D341Med (cell line): ENCODE measurements around the gene C5orf52.
"Not testable (repeated sequence)": the region's sequence is repeated elsewhere in the genome, so short reads cannot be mapped to it uniquely, and the experiment has no call there.

Source experiments
- DNase-seq: peaks from one replicate; pipeline ENCODE4 v3.0.0; 2012; ENCODE audit warnings: low spot score

Gene C5orf52

DNA sequence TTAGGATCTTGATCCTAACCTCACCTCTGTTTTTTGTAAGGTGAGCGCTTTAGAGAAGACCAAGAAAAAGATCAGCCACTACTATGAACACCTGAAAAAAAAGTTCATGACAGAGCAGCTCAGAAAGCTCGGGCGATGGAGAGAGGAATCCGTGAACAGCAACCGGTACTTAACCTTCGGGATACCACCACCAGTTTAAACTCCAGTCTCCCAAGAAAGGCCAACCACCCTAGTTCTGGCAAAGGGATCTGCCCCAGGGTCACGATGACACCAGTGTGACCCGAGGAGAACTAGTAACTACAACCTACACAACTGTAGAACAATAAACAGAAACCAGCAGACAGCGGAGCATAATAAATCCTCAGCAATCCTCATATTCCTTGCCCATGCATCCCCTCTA lies 8.5 kb downstream of the C5orf52 start:
- DNase-seq: no peak

- no peak for DNase-seq
Measured at GRCh38 chr5:157680239-157680638, 8.9 kb downstream of the C5orf52 start.

GRCh38 chr5:157681048-157681447 lies 9.7 kb downstream of the C5orf52 start:
- DNase-seq: no peak

- DNase-seq: no peak
Measured at GRCh38 chr5:157682257-157682656, 10.9 kb downstream of the C5orf52 start.

DNA sequence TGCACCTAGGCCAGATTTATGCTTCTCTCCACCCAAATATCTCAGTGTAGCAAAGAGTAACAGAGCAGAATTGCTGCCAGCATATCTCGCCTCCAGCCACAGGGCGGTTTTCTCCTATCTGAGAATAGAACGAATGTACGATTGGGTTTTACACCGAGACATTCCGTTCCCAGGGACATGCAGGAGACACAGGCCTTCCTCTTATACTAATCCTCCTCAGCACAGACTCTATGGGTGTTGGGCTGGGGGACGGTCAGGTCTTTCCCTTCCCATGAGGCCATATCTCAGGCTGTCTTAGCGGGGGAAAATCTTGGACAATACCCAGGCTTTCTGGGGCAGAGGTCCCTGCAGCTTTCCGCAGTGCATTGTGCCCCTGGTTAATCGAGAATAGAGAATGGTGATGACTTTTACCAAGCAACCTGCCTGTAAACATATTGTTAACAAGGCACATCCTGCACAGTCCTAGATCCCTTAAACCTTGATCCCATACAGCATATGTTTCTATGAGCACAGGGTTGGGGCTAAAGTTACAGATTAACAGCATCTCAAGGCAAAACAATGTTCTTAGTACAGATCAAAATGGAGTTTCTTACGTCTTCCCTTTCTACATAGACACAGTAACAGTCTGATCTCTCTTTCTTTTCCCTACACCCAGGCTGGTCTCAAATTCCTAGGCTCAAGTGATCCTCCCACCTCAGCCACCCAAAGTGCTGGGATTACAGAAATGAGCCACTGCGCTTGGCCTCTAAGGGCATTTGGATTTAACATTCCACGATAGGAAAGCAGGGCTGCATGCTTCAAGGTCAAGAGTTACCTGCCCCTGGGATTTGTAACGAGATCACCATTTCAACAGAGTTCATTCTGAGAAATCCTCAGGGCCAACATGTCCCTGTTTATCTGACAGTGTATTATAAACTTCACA lies 15.2 kb downstream of the C5orf52 start:
- not testable (repeated sequence) for DNase-seq

DNA sequence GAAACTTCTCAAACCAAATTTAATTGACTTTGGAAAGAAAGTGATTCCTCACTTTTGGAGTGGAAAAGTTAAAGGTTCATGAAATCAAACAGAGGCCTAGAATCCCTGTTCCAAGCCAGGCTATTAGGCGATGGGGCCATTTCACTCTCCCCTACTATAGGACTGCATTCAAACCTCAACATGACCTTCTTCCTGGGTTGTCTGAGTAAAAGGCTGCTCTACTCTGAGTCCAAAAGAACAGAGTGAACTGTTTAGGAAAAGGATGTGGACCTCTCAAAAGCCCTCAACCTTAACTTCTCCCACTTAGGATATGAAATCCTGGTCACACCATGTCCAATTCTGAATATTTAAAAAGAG lies 15.8 kb downstream of the C5orf52 start:
- DNase-seq: no peak

GRCh38 chr5:157689942-157690689 lies 18.8 kb downstream of the C5orf52 start:
- no peak for DNase-seq

DNA sequence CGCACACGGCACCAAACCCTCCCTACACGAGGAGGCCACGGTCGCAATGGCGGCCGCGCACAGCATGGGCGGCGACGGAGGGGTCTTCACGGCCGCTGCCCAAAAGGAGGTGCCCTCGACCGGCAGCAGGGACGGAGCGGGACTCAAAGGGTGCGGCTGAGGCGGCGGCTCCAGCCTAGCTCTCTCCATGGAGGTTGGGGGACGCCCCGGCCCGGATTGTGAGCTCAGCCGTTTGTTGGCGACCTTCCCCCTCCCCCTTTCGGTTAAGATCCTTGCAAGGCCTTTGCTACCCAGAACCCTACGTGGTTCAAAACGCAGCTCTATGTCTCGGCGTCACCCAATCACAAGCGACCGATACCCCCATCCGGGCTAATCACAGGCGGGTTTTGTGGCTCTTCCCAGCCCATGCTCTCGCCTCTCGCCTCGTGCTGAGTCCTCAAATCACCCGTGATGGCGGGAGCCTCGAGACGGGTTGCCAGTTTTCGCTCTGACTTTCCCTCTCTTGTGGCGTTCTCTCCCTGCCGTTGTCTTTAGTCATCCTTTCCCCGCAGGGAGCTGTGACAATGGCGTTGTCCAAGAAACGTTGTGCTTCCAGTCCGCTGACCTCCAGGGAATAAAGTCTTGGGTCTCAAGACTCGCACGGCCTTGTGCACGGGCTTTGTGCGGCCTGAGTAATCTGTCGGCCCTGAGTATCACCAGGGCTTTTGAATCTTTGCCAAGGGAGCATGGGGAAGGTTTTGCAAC lies 19.5 kb downstream of the C5orf52 start:
- no peak for DNase-seq

DNA sequence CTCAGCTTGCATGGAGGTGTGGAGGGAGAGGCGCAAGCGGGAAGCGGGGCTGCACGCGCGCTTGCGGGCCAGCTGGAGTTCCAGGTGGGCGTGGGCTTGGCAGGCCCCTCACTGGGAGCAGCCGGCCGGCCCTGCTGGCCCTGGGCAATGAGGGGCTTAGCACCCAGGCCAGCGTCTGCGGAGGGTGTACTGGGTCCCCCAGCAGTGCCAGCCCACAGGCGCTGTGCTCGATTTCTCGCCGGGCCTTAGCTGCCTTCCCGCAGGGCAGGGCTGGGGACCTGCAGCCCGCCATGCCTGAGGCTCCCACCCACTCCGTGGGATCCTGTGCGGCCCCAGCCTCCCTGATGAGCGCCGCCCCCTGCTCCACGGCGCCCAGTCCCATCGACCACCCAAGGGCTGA lies 22.5 kb downstream of the C5orf52 start:
- not testable (repeated sequence) for DNase-seq

GRCh38 chr5:157696154-157696553 lies 24.8 kb downstream of the C5orf52 start:
- not testable (repeated sequence) for DNase-seq

DNA sequence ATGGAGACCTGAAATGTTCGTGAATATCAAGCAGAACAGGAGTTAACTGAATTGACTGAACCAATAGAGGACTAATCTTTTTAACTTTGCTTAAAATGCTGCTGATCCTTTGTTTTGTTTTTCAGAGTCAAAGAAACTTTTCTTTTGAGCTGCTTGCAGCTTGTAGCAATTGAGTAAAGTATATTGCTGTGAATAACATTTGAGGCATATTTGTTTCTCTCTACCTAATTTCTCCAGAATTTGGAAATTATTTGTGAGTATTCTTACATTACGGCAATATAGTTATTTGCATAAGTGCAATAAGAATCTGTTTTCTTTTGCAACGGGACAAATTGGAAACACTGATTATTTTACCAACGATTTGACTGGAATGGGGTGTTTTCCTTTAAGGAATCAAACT lies 27.3 kb downstream of the C5orf52 start:
- not testable (repeated sequence) for DNase-seq

DNA sequence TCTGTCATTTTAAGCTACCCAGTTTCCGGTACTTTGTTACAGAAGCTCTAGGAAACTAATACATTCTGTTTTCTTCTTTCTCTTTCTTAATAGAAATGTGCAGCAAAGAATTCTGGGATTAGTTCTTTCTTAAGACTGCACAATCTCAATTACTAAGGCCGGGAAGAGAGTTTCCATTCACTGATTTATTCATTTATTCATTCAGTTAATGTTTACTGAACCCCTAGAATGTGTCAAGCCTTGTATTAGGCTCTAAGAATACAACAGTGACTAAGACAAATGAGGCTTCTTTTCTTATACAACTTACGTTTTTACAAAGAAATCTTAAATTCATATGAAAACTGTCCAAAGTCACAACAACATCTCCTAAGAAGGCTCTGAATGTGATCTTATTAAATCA lies 32.4 kb downstream of the C5orf52 start:
- no peak for DNase-seq

- no peak for DNase-seq
Measured at GRCh38 chr5:157708866-157709265, 37.5 kb downstream of the C5orf52 start.

DNA sequence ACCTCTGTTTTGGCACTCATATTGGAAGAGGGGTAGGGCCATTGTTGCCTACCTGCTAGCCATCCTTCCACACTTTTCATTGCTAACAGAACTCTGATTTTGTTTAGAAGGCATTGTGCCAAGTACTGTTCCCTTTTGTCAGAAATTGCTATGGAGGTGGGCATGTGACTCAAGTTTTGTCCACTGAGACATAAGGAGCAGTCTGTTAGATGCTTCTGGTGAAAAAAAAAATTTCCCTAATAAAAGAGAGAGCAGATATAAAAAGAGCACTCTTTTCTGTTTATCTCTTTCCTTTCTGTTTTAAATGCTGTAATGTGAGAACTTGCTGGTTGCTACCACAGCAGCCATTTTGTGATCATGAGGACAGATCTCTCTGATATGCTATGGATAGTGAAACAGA lies 38.0 kb downstream of the C5orf52 start:
- no peak for DNase-seq

- no peak for DNase-seq
Measured at GRCh38 chr5:157710431-157710830, 39.1 kb downstream of the C5orf52 start.

GRCh38 chr5:157710882-157711281 lies 39.5 kb downstream of the C5orf52 start:
- no peak for DNase-seq

- no peak for DNase-seq
Measured at GRCh38 chr5:157713830-157714595, 42.7 kb downstream of the C5orf52 start.

DNA sequence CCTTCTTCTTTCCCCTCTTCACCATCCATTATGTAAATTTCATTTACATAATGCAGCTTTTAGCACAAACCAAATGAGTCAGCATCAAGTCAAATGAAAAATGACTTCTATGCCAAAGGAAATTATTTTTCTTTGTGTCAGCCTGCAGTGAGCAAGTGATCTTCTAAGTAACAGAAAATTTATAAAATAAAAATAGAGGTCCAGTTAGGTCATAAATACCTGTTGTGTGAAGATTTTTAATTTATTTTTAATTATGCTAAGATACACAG lies 43.2 kb downstream of the C5orf52 start:
- DNase-seq: no peak

DNA sequence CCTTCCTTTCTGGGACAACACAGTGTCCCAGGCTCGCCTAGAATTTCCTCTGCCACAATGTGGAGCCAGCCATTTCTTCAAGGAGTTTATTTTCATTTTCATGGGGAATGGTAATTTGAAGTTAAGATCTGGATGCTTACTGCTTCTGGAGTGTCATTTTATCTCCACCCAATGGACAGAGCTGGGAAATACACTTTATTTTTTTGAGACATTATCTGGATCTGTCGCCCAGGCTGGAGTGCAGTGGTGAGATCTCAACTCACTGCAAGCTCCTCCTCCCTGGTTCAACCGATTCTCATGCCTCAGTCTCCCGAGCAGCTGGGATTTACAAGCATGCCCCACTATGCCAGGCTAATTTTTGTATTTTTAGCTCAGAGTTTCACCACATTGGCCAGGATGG lies 47.2 kb downstream of the C5orf52 start:
- peak; percentile 45 for DNase-seq

DNA sequence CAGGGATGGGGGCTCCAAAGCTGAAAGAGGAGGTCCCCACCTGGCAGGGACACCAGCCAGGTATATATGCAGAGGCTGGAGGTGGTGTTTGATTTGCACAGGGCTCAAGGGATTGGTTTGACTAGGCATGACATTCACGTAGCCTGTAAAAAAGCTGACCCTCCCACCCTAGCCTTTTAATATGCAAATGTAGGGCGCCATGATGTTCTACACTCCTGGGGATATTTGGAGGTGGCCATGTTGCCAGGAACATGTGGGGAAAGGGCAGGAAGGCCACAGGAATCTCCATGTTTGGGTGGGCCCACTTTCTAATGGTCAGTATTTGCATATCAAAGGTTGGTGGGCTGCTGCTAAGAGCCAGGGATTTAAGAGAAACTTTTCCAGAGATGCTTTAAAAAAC lies 47.9 kb downstream of the C5orf52 start:
- no peak for DNase-seq

GRCh38 chr5:157721159-157721558 lies 49.8 kb downstream of the C5orf52 start:
- no peak for DNase-seq

- not testable (repeated sequence) for DNase-seq
Measured at GRCh38 chr5:157722895-157723294, 51.6 kb downstream of the C5orf52 start.
